HCT116 (cell line): ENCODE results near the gene CDC42BPB. TPM values are rescaled to one million over a fixed set of nuclear protein-coding genes. Genes with fewer than 3 reads are reported as not detected.

Experiments used
- ATAC-seq: fragments of 200-7000 bp; cut with Tn5 transposase; 2 replicates; pipeline ENCODE4 v1.9.1; 2020; ENCODE audit warnings: mild to moderate bottlenecking, moderate library complexity
- BruUV-seq: library from RNA; stranded (reverse); fragments of 400-500 nt; replicated peaks from 2 replicates; lab custom pipeline; 2021; lab: Mats Ljungman, UMichigan
- CTCF ChIA-PET: fragments of 300-600 bp; sonication (Branson Sonifier 250); formaldehyde crosslinking; loops from one replicate; lab custom pipeline; 2021; ENCODE audit warnings: antibody characterized with exemption; lab: Charles Lee
- POLR2A ChIA-PET: fragments of 300-600, 350-600 bp; sonication (Branson Sonifier 250); formaldehyde crosslinking; loops from one replicate; lab custom pipeline; 2021; ENCODE audit warnings: antibody characterized with exemption; lab: Charles Lee
- RAD21 ChIA-PET, 2 experiments: fragments of 300-600 bp; sonication (Branson Sonifier 250); formaldehyde crosslinking; loops; one replicate each; lab custom pipeline; 2023; ENCODE audit warnings: low total read pairs in 2 of 2; ENCODE audit not compliant: uncharacterized antibody in 2 of 2, unreplicated experiment in 2 of 2, low non-redundant PET in 1 of 2; lab: Charles Lee
- DNase-seq: peaks from one replicate; pipeline ENCODE4 v3.0.0-alpha.2; 2010; ENCODE audit warnings: low read depth, low spot score
- H2AFZ ChIP-seq: fragments of 200-600 bp; shearing (Covaris generic), sonication (generic); 2 replicates; pipeline ENCODE4 v1.6.1; 2017; ENCODE audit warnings: low read depth, mixed run types, mixed read lengths, antibody characterized with exemption, low read length; ENCODE audit not compliant: poor library complexity, severe bottlenecking
- H3K27ac ChIP-seq: 2 replicates; pipeline ENCODE4 v1.5.1; 2012; ENCODE audit warnings: low read depth, low read length
- H3K27me3 ChIP-seq: fragments of 200-600 bp; sonication (generic); 2 replicates; pipeline ENCODE4 v1.6.1; 2016; ENCODE audit warnings: mixed run types, low read length, mixed read lengths; ENCODE audit not compliant: insufficient read depth
- H3K36me3 ChIP-seq, 2 experiments: fragments of 200-500 bp in 1 of 2; fragments of 200-600 bp in 1 of 2; sonication (Bioruptor generic) in 1 of 2; sonication (generic) in 1 of 2; 2 replicates each; pipeline versions ENCODE4 v1.5.1 to v1.6.1; 2014 to 2016; ENCODE audit warnings: low read length in 2 of 2, inconsistent platforms in 1 of 2, mixed read lengths in 1 of 2, mixed run types in 1 of 2; ENCODE audit not compliant: insufficient read depth in 2 of 2, control insufficient read depth in 1 of 2
- H3K4me1 ChIP-seq, 2 experiments: fragments of 200-600 bp in 1 of 2; sonication (generic) in 1 of 2; 2 replicates each; pipeline versions ENCODE4 v1.5.1 to v1.6.1; 2012 to 2017; ENCODE audit warnings: low read length in 2 of 2, inconsistent platforms in 1 of 2, mild to moderate bottlenecking in 1 of 2, mixed read lengths in 1 of 2, mixed run types in 1 of 2, moderate library complexity in 1 of 2; ENCODE audit not compliant: insufficient read depth in 2 of 2, control insufficient read depth in 1 of 2
- H3K4me2 ChIP-seq: fragments of 200-600 bp; sonication (generic); 2 replicates; pipeline ENCODE4 v1.6.1; 2017; ENCODE audit warnings: mixed run types, low read length, mixed read lengths
- H3K4me3 ChIP-seq, 2 experiments: fragments of 200-600 bp in 1 of 2; sonication (generic) in 1 of 2; replicated peaks in 1 of 2; 2 replicates each; pipeline ENCODE4 v1.5.1; 2011 to 2016; ENCODE audit warnings: low read length in 2 of 2, control low read depth in 1 of 2, low read depth in 1 of 2, mild to moderate bottlenecking in 1 of 2, mixed read lengths in 1 of 2, mixed run types in 1 of 2
- H3K79me2 ChIP-seq: fragments of 200-600 bp; sonication (generic); 2 replicates; pipeline ENCODE4 v1.6.1; 2017; ENCODE audit warnings: mild to moderate bottlenecking, mixed run types, low read length, moderate library complexity, mixed read lengths; ENCODE audit not compliant: insufficient read depth
- H3K9ac ChIP-seq: fragments of 200-600 bp; sonication (generic); 2 replicates; pipeline ENCODE4 v1.6.1; 2016; ENCODE audit warnings: low read length, mixed read lengths
- H3K9me2 ChIP-seq: fragments of 200-600 bp; sonication (generic), shearing (Covaris generic); 2 replicates; pipeline ENCODE4 v1.6.1; 2017; ENCODE audit warnings: mixed run types, mild to moderate bottlenecking, moderate library complexity; ENCODE audit not compliant: insufficient read depth
- H3K9me3 ChIP-seq, 2 experiments: fragments of 200-500 bp in 1 of 2; fragments of 200-600 bp in 1 of 2; sonication (Bioruptor generic) in 1 of 2; sonication (generic) in 1 of 2; 2 replicates each; pipeline ENCODE4 v1.6.1; 2014 to 2017; ENCODE audit warnings: low read length in 2 of 2, mixed read lengths in 2 of 2, inconsistent platforms in 1 of 2, low read depth in 1 of 2, mild to moderate bottlenecking in 1 of 2, mixed run types in 1 of 2, moderate library complexity in 1 of 2; ENCODE audit not compliant: control insufficient read depth in 1 of 2, insufficient read depth in 1 of 2
- H4K20me1 ChIP-seq: fragments of 200-600 bp; sonication (generic), shearing (Covaris generic); 2 replicates; pipeline ENCODE4 v1.6.1; 2017; ENCODE audit warnings: mixed run types, mild to moderate bottlenecking, moderate library complexity; ENCODE audit not compliant: insufficient read depth
- CBX3 ChIP-seq: IDR thresholded peaks from 2 replicates; pipeline ENCODE4 v1.6.1; 2012; ENCODE audit warnings: low read depth
- CEBPB ChIP-seq: IDR thresholded peaks from 2 replicates; pipeline ENCODE4 v1.6.1; 2012; ENCODE audit warnings: low read depth
- EGR1 ChIP-seq: IDR thresholded peaks from 2 replicates; pipeline ENCODE4 v1.6.1; 2012; ENCODE audit warnings: low read depth
- ELF1 ChIP-seq: IDR thresholded peaks from 2 replicates; pipeline ENCODE4 v1.6.1; 2012; ENCODE audit warnings: low read depth, borderline replicate concordance
- EZH2 ChIP-seq: fragments of 200-600 bp; sonication (generic); IDR thresholded peaks from 2 replicates; pipeline ENCODE4 v1.6.1; 2017; ENCODE audit warnings: antibody characterized with exemption, mixed run types
- FOSL1 ChIP-seq: IDR thresholded peaks from 2 replicates; pipeline ENCODE4 v1.6.1; 2012; ENCODE audit warnings: low read depth
- POLR2A ChIP-seq: IDR thresholded peaks from 2 replicates; pipeline ENCODE4 v1.7.0; 2011; ENCODE audit warnings: borderline replicate concordance; ENCODE audit not compliant: insufficient read depth, insufficient read length; ENCODE audit errors: extremely low read depth
- RAD21 ChIP-seq: IDR thresholded peaks from 2 replicates; pipeline ENCODE4 v1.6.1; 2012; ENCODE audit warnings: low read depth, mild to moderate bottlenecking
- SIN3A ChIP-seq: IDR thresholded peaks from 2 replicates; pipeline ENCODE4 v1.6.1; 2012; ENCODE audit warnings: low read depth
- TCF7L2 ChIP-seq: IDR thresholded peaks from 2 replicates; pipeline ENCODE4 v1.7.0; 2011; ENCODE audit warnings: borderline replicate concordance, inconsistent platforms; ENCODE audit not compliant: insufficient read depth, insufficient read length; ENCODE audit errors: extremely low read depth
- YY1 ChIP-seq: IDR thresholded peaks from 2 replicates; pipeline ENCODE4 v1.6.1; 2011; ENCODE audit warnings: low read length, low read depth, moderate library complexity, mild to moderate bottlenecking; ENCODE audit not compliant: insufficient replicate concordance; ENCODE audit errors: extremely low read depth
- ZFX ChIP-seq: fragments of 450-650 bp; IDR thresholded peaks from 2 replicates; pipeline ENCODE4 v1.6.1; 2017
- ZNF274 ChIP-seq: fragments of 200-500 bp; sonication (Bioruptor generic); IDR thresholded peaks from 2 replicates; pipeline ENCODE4 v1.6.1; 2014; ENCODE audit warnings: mild to moderate bottlenecking, low read depth, low read length, inconsistent platforms
- intact Hi-C: fragments of 100-400 bp; cut with micrococcal nuclease; formaldehyde crosslinking; loops from 2 replicates; pipeline ENCODE4 v1.10.0; 2022
- total RNA-seq: library from RNA; stranded (reverse); gene quantifications from one replicate; pipeline ENCODE4 v1.2.1, GENCODE V29; 2021; ENCODE audit not compliant: unreplicated experiment
- TF ChIP-seq, protein P1 (sequence below): IDR thresholded peaks from 2 replicates; pipeline ENCODE4 v1.6.1; 2012
- TF ChIP-seq, protein P2 (sequence below): IDR thresholded peaks from 2 replicates; pipeline ENCODE4 v1.6.1; 2012; ENCODE audit warnings: low read depth

The CDC42BPB gene
- total RNA-seq, 1 experiment from 2014 or later: 85.6 TPM

- Histone ChIP-seq H3K27ac (no peak overlapping the region), H3K27me3 (no peaks in the 10 kb centered on the region), H3K9ac (no peak overlapping the region), H3K9me2 (no peaks in the 10 kb centered on the region), H3K79me2 (peaks cover 88% of the 10 kb centered on the region), H3K9me3 (no peaks in the 10 kb centered on the region), H2AFZ (no peak overlapping the region), H3K4me2 (no peak overlapping the region), H3K4me3 (no peak overlapping the region), H3K4me1 (peaks cover 0 to 3% of the 10 kb centered on the region in 2 experiments; a peak in 2 of 4 replicates), H3K36me3 (no peaks in the 10 kb centered on the region), H4K20me1 (peaks cover 10% of the 10 kb centered on the region; the same call in 1 of the 2 replicates)
- RAD21 ChIA-PET: no interaction called here
- intact Hi-C loops: no loop called here
- BruUV-seq: no TSS peak
- ATAC-seq: no peak
- no peak for DNase-seq
- CTCF ChIA-PET: no interaction called here
- TF ChIP-seq POLR2A (no peak), YY1 (no peak), CBX3 (no peak), TCF7L2 (no peak), EZH2 (no peak), ZFX (no peak), ELF1 (no peak), SIN3A (no peak), CEBPB (no peak)
- TF ChIP-seq, protein P1, sequence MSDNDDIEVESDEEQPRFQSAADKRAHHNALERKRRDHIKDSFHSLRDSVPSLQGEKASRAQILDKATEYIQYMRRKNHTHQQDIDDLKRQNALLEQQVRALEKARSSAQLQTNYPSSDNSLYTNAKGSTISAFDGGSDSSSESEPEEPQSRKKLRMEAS: no peak
- POLR2A ChIA-PET: no interaction called here
Observed at GRCh38 chr14:103027451-103027850, 29.9 kb downstream of the CDC42BPB start.

DNA sequence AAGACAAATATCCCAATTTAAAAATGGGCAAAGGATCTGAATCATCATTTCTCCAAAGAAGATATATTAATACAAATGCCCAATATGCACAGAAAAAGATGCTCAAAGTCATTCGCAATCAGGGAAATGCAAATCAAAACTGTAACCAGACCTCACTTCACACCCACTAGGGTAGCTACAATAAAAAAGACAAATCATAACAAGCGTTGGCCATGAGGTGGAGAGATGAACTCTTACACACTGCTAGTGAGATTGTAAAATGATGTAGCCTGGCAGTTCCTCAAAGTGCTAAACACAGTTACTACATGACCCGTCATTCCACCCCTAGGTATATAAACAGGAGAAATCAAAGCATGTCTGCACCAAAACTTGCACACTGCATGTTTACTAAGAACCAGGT, 30.4 kb downstream of the CDC42BPB start:
- H3K36me3 ChIP-seq: no peaks in the 10 kb centered on the region
- H3K79me2 ChIP-seq: peaks cover 88% of the 10 kb centered on the region
- peaks cover 0 to 3% of the 10 kb centered on the region in 2 experiments; a peak in 2 of 4 replicates for H3K4me1 ChIP-seq
- ChIA-PET CTCF (no interaction called here), RAD21 (no interaction called here), POLR2A (no interaction called here)
- BruUV-seq: no TSS peak
- H2AFZ ChIP-seq: no peak overlapping the region
- DNase-seq: no peak
- H3K9me3 ChIP-seq: no peaks in the 10 kb centered on the region
- no peak overlapping the region for H3K27ac ChIP-seq
- H3K9ac ChIP-seq: no peak overlapping the region
- intact Hi-C loops: no loop called here
- ATAC-seq: no peak
- no peaks in the 10 kb centered on the region for H3K27me3 ChIP-seq
- no peak overlapping the region for H3K4me3 ChIP-seq
- no peak for TF ChIP-seq EGR1
- TF ChIP-seq POLR2A: no peak
- TF ChIP-seq FOSL1: no peak
- TF ChIP-seq, protein P2, sequence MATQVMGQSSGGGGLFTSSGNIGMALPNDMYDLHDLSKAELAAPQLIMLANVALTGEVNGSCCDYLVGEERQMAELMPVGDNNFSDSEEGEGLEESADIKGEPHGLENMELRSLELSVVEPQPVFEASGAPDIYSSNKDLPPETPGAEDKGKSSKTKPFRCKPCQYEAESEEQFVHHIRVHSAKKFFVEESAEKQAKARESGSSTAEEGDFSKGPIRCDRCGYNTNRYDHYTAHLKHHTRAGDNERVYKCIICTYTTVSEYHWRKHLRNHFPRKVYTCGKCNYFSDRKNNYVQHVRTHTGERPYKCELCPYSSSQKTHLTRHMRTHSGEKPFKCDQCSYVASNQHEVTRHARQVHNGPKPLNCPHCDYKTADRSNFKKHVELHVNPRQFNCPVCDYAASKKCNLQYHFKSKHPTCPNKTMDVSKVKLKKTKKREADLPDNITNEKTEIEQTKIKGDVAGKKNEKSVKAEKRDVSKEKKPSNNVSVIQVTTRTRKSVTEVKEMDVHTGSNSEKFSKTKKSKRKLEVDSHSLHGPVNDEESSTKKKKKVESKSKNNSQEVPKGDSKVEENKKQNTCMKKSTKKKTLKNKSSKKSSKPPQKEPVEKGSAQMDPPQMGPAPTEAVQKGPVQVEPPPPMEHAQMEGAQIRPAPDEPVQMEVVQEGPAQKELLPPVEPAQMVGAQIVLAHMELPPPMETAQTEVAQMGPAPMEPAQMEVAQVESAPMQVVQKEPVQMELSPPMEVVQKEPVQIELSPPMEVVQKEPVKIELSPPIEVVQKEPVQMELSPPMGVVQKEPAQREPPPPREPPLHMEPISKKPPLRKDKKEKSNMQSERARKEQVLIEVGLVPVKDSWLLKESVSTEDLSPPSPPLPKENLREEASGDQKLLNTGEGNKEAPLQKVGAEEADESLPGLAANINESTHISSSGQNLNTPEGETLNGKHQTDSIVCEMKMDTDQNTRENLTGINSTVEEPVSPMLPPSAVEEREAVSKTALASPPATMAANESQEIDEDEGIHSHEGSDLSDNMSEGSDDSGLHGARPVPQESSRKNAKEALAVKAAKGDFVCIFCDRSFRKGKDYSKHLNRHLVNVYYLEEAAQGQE: no peak
- TF ChIP-seq YY1: no peak
- TF ChIP-seq, protein P1: no peak
- TF ChIP-seq RAD21: no peak
- no peak for TF ChIP-seq ZNF274
- H3K9me2 ChIP-seq: no peaks in the 10 kb centered on the region
- peaks cover 10% of the 10 kb centered on the region; the same call in 1 of the 2 replicates for H4K20me1 ChIP-seq
- H3K4me2 ChIP-seq: no peak overlapping the region
